GM19452 (cell line): ENCODE results near the gene MYH7B.

Experiments
- ATAC-seq: cut with Tn5 transposase; IDR thresholded peaks from one replicate; pipeline ENCODE4 v1.9.1; 2021; ENCODE audit not compliant: unreplicated experiment

The MYH7B gene

DNA sequence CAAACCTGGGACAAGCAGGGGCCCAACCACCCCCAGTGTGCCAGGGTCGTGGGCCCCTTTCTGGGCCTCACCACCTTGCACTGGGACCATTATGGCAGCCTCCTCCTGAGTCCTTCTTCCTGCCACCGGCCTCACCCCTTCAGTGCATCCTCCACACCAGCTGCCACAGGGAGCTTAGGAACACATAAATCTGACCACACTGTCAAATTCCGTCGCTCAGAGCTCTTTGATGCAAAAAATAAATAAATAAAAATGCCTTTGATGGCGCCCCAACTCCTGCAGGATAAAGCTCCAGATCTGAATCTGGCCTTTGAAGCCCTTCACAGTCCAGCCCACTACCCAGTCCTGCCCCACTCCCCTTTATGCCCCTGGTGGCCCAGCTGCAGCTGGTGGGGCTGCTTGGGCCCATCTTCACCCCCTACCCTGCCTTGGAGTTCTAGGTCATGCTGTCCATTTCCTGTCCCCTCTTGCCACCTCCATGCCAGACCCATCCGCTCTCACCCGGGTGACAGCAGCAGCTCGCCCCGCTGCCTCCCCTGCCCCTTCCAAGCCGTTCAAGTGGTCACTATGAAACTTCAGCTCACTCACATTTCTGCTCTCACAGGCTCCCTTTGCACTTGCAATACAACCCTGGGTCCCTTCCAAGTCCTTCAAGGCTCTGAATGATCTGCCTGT, 16.0 kb downstream of the MYH7B start:
- no peak for ATAC-seq

DNA sequence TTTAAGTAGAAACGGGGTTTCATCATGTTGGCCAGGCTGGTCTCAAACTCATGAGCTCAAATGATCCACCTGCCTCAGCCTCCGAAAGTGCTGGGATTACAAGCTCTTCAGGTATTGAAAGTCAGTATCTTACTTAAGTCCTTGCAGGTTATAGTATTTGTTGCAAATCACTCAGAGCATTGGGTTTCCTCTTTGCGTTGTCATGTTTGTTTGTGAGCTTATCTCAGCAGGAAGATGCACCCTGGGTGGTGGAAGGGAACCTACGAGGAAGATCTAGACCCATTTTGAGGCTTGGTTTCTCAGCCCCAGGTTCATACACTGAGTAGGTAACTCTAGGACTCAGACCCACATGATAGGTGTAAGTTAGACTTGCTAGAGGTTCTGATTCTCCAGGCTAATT, 18.6 kb downstream of the MYH7B start:
- ATAC-seq = no peak

DNA sequence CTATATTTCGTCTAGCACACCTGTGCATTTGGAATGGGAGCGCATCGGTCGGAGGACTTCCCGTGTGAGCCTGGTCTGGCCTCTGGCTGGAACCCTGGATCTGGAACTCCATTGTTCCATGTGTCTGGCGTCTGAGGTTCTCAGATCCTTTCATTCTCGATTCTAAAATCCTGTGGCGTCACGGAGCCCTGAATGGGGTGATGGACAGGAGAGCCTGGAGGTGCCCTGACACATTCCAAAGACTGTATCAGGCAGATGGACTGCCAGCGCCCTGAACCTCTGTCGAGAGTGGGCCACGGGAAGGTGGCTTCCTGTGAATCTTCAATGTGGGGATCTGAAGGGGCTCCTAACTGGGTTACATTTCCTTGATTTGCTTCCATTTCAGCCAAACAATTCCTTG, 20.6 kb downstream of the MYH7B start:
- no peak for ATAC-seq

GRCh38 chr20:34977365-34978091, 21.9 kb downstream of the MYH7B start:
- no peak for ATAC-seq

DNA sequence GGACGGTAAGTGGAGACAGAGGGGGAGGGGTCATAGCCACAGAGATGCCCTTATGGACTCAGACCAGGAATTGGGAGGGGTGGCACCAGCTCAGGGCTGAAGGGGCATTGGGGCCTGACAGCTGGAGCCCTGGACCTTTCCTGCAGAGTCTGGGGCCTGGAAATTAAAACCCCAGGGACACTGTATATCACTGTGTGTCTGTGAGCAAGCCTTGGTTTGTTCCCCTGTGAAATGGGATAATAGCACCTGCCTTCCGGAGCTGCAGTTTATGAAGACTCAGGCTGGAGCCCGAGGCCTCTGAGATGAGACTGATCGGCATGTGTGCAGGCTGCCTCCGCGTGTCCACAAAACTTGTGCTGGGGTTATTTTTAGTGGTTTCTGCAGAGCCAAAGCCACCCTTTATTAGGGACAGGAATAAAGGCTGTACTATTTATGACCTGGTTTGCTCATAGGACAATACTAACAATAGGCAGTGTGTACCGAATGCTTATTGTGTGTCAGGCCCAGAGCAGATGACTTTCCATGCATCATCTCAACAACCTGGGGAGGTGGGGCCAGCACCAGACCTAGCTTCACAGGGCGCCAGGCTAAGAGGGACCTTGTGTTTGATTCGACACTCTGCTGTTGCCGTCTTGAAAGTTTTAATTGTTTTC, 22.6 kb downstream of the MYH7B start:
- no peak for ATAC-seq

DNA sequence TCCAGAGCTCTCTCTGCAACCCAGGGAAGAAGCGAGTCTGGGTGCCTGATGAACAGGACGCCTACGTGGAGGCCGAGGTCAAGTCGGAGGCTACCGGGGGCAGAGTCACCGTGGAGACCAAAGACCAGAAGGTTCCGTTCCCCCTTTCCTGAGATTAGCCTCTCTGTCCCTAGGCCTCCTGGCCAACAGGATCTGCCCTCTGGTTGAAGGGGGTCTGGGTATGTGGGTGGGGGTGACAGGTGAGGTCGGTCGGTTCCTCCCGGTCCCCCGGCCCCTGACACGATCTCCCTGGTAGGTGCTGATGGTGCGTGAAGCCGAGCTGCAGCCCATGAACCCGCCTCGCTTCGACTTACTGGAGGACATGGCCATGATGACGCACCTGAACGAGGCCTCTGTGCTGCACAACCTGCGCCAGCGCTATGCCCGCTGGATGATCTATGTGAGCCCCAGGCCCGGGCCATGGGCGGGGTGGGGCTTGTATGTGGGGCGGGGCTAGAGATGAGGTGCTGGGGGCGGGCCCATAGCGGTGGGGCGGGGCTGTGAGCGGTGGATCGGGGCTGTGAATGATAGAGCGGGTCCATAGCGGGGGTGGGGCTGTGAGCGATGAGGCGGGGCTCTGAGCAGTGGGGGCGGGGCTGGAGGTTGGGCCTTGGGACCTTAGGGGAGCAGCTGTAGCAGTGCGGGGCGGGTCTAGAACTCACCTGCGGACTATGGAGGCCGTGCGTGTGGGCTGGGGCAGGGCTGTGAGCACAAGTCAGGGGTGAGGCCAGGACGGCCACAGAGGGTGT, 23.9 kb downstream of the MYH7B start:
- ATAC-seq = no peak

GRCh38 chr20:34980543-34981233, 25.0 kb downstream of the MYH7B start:
- no peak for ATAC-seq

GRCh38 chr20:34982270-34983088, 26.8 kb downstream of the MYH7B start:
- ATAC-seq = no peak

DNA sequence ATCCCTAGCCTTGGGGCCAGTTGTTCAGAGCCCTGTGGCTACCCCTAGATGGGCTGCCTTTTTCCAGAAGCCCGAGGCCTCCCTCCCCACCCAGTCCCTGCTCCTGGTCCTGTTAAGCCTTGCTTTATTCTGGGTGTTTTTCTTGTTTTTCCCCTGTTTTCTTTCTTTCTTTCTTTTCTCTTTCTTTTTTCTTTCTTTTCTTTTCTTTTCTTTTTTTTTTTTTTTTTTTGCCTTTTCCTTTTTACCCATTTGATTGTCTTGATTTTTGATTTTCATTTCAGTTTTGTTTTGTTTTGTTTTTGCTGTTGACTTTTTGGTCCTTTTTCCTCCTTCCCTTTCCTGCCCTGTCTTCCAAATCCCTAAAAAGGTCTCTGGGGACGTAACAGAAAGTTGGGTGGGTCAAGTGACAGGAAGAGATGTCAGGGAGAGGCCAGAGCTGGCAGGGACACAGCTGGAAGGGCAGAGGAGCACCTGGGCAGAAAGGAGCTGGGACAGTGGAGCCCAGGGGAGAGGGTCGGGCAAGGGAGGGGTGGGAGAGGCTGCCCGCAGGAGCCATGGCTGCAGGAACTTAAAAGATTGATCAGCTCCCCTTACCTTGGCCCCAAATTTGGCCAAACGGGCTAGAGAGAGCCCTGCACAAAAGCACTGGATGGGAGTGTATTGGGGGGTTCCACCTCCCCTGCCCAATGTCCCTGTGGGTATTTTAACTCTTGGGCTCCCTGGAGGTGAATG, 27.6 kb downstream of the MYH7B start:
- ATAC-seq = no peak

GRCh38 chr20:34983995-34984735, 28.5 kb downstream of the MYH7B start:
- ATAC-seq = no peak

- no peak for ATAC-seq
Measured at GRCh38 chr20:34984756-34985261, 29.1 kb downstream of the MYH7B start.

DNA sequence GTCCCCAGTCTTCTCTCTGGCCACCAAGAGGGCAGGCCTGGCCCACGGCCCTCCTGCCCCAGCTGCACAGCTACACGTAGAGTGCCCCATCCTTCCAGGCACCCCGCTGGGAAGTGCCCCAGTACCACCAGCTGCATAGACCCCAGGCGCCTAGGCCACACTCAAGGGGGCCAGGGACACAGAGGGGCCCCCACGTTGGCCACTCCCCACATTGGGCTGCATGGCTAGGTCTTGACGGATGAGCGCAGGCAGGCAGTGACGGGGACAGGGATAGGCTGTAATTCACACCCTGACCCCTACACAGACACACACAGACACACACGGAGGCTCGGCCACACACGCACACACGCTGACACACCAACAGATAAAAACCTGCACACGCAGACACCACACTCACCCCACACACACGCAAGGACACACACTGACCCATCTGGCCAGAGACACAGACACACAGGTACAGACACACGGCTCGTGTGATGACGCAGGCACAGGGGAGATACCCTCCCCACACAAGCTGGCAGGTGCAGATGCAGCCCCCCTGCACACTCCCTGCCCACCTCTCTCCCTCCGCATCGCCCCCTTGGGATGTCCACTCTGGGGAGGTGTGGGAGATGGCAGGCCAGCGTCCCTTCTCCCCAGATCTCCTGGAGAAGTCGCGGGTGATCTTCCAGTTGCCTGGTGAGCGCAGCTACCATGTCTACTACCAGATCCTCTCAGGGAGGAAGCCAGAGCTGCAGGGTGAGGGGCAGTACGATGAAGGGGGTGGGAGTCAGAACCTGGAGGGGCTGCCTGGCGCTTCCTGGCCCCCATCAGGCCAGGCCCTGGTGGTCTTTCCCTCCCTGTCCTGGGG, 30.0 kb downstream of the MYH7B start:
- no peak for ATAC-seq

DNA sequence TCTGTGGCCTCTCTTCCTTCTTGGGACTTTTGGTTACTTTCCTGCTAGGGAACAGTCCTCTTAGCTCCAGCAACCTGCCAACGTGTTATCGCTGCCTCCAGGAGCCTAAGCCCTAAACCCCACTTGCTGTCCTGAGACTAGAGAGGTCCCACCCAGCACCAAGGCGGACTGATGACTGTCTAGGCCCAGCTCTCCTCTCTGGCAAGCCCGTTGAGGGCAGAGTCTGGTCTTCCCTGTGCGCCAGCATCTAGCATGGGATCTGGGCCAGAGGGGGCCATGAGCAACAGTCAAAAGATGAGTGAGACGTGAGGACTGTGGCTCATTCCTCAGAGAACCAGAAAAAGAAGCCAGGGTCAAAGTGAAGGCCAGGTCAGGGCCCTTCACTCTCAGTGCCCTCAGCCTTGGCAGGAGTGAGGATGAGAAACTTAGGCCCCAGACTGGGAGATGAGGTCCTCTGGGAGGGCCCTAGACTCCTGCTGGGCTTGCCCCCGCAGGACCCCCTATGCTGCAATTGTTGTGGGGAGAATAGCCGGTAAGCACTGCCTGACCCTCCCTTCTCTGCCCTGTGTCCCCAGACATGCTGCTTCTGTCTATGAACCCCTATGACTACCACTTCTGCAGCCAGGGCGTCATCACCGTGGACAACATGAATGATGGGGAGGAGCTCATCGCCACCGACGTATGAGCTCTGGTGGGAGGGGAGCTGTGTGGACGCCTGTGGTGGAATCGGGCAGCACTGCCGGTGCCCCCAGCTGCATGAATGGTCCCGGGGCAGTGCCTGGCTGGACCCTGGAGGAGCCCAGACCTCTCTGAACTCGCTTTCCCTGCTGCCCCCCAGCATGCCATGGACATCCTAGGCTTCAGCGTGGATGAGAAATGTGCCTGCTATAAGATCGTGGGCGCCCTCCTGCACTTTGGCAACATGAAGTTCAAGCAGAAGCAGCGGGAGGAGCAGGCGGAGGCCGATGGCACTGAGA, 30.9 kb downstream of the MYH7B start:
- ATAC-seq = no peak

DNA sequence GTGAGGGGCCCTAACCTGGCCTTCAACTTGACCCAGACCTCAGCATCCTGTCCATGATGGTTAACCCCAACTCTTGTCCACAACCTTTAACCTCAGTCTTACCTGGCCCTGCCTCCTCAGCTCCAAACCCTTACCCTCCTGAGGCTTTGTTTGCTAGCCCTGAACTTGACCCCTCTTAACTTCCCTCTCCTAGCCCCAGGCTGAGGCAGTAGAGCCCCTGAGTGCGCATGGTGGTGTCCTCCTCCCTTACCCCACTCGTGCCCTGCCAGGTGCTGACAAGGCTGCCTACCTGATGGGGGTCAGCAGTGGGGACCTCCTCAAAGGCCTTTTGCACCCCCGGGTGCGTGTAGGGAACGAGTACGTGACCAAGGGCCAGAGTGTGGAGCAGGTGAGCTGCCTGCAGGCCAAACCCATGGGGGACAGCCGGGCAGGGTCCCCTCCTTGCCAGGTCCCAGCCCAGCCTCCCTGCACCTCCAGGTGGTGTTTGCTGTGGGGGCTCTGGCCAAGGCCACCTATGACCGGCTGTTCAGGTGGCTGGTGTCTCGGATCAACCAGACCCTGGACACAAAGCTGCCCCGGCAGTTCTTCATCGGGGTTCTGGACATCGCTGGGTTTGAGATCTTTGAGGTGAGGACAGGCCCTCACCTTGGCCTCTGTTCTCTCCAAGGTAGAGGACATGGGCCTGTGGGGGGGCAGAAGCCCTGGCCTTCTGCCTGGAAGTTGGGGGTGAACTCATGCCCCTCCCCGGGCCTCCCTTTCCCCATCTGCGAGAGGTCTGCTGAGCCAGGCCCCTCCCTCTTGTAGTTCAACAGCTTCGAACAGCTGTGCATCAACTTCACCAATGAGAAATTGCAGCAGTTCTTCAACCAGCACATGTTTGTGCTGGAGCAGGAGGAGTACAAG, 31.9 kb downstream of the MYH7B start:
- ATAC-seq = no peak

DNA sequence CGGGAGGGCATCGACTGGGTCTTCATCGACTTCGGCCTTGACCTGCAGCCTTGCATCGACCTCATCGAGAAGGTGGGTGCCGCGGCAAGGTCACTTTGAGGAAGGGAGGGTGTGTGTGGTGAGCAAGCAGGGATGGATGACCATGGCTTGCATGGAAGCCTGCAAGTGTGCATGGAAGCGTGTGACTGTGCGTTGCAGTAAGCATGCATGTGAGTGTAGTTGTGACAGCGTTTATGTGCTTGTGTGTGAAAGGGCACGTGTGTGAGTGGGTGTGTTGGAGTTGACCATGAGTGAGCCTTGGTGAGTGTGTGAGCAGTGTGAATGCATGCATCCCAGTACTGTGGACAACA, 32.5 kb downstream of the MYH7B start:
- no peak for ATAC-seq
